Lower lobe of right lung (tissue), 2 donors: Measurements from ENCODE around the gene C12orf75. TPM values are rescaled to one million over a fixed set of nuclear protein-coding genes. Genes with fewer than 3 reads are reported as not detected.
"Not testable (repeated sequence)": the region's sequence is repeated elsewhere in the genome, so short reads cannot be mapped to it uniquely, and the experiment has no call there.

ENCODE experiments used
- ATAC-seq, 2 donors: fragments of 200-7000 bp; cut with Tn5 transposase; one replicate each; pipeline ENCODE4 v1.9.1; 2020 to 2022; ENCODE audit warnings: mild to moderate bottlenecking in 2 of 2, moderate library complexity in 2 of 2
- DNase-seq: peaks from one replicate; pipeline ENCODE4 v3.0.0-alpha.2; 2020
- H3K27ac ChIP-seq: fragments of 200-600 bp; one replicate; pipeline ENCODE4 v1.8.0; 2022
- H3K27me3 ChIP-seq: fragments of 200-600 bp; one replicate; pipeline ENCODE4 v1.8.0; 2022; ENCODE audit warnings: low read depth
- H3K36me3 ChIP-seq: fragments of 200-600 bp; one replicate; pipeline ENCODE4 v1.8.0; 2022; ENCODE audit warnings: mild to moderate bottlenecking
- H3K4me1 ChIP-seq: fragments of 200-600 bp; one replicate; pipeline ENCODE4 v1.8.0; 2022
- H3K4me3 ChIP-seq: fragments of 200-600 bp; one replicate; pipeline ENCODE4 v1.8.0; 2022; ENCODE audit warnings: mild to moderate bottlenecking
- H3K9me3 ChIP-seq: fragments of 200-600 bp; one replicate; pipeline ENCODE4 v1.8.0; 2022
- CTCF ChIP-seq: fragments of 200-600 bp; IDR thresholded peaks from one replicate; pipeline ENCODE4 v1.8.0; 2022; ENCODE audit warnings: antibody characterized with exemption, mild to moderate bottlenecking
- intact Hi-C: fragments of 100-400 bp; cut with DNase I; formaldehyde crosslinking; loops from one replicate; pipeline ENCODE4 v1.11.0; 2022
- total RNA-seq: library from RNA; stranded (reverse); fragmentation: NEBNext Ultra II Directional; extraction: Animal tissue kit (Norgen Biotek cat#: 25700); gene quantifications from one replicate; pipeline ENCODE4 v1.2.1, GENCODE V29; 2021
- donor health status: DM: no; HTN: yes; CAD: no; lungs with severe emphysema.

The C12orf75 gene
- total RNA-seq, 1 donor from 2014 or later: 14.2 TPM

GRCh38 chr12:105338966-105339365 is 8.5 kb downstream of the C12orf75 start:
- Histone ChIP-seq H3K27me3 (no peaks in the 10 kb centered on the region), H3K9me3 (no peaks in the 10 kb centered on the region), H3K27ac (no peak overlapping the region), H3K4me1 (no peaks in the 10 kb centered on the region), H3K4me3 (no peak overlapping the region), H3K36me3 (no peaks in the 10 kb centered on the region)
- intact Hi-C loops: no loop called here
- TF ChIP-seq CTCF: no peak
- ATAC-seq (no peak), DNase-seq (no peak)

- Histone ChIP-seq H3K4me1 (no peaks in the 10 kb centered on the region), H3K36me3 (no peaks in the 10 kb centered on the region), H3K9me3 (no peaks in the 10 kb centered on the region), H3K4me3 (no peak overlapping the region), H3K27ac (no peak overlapping the region), H3K27me3 (no peaks in the 10 kb centered on the region)
- intact Hi-C loops: no loop called here
- ATAC-seq (no peak), DNase-seq (no peak)
- no peak for TF ChIP-seq CTCF
Observed at GRCh38 chr12:105341010-105341409, 10.5 kb downstream of the C12orf75 start.

GRCh38 chr12:105341620-105342019 is 11.1 kb downstream of the C12orf75 start:
- ATAC-seq, H3K27me3 ChIP-seq, H3K27ac ChIP-seq, DNase-seq, H3K9me3 ChIP-seq, H3K4me1 ChIP-seq, H3K36me3 ChIP-seq, intact Hi-C loops, H3K4me3 ChIP-seq: not testable (repeated sequence)

GRCh38 chr12:105342464-105342863 is 12.0 kb downstream of the C12orf75 start:
- ATAC-seq (no peak), DNase-seq (no peak)
- Histone ChIP-seq H3K4me3 (no peak overlapping the region), H3K9me3 (no peaks in the 10 kb centered on the region), H3K27me3 (no peaks in the 10 kb centered on the region), H3K36me3 (no peaks in the 10 kb centered on the region), H3K4me1 (no peaks in the 10 kb centered on the region), H3K27ac (no peak overlapping the region)
- TF ChIP-seq CTCF: no peak
- intact Hi-C loops: no loop called here

GRCh38 chr12:105343836-105344235 is 13.3 kb downstream of the C12orf75 start:
- intact Hi-C loops: no loop called here
- H3K36me3 ChIP-seq: no peaks in the 10 kb centered on the region
- no peaks in the 10 kb centered on the region for H3K4me1 ChIP-seq
- no peak overlapping the region for H3K4me3 ChIP-seq
- no peak for TF ChIP-seq CTCF
- no peak overlapping the region for H3K27ac ChIP-seq
- H3K27me3 ChIP-seq: no peaks in the 10 kb centered on the region
- DNase-seq: no peak
- no peak for ATAC-seq
- no peaks in the 10 kb centered on the region for H3K9me3 ChIP-seq

GRCh38 chr12:105347499-105347898 is 17.0 kb downstream of the C12orf75 start:
- no peak for ATAC-seq
- no peaks in the 10 kb centered on the region for H3K4me1 ChIP-seq
- DNase-seq: no peak
- H3K9me3 ChIP-seq: no peaks in the 10 kb centered on the region
- intact Hi-C loops: no loop called here
- H3K4me3 ChIP-seq: no peak overlapping the region
- no peak overlapping the region for H3K27ac ChIP-seq
- no peak for TF ChIP-seq CTCF
- no peaks in the 10 kb centered on the region for H3K36me3 ChIP-seq
- no peaks in the 10 kb centered on the region for H3K27me3 ChIP-seq
